A549 (cell line): ENCODE data around the gene TAAR5. TPM values are rescaled to one million over a fixed set of nuclear protein-coding genes. Genes with fewer than 3 reads are reported as not detected.

Source experiments
- ATAC-seq, 2 experiments: fragments of 200-7000 bp in 1 of 2; fragments of >200 bp in 1 of 2; cut with Nextera tagmentation in 1 of 2; cut with Tn5 transposase in 1 of 2; 3 replicates each; pipeline versions ENCODE4 v1.8.0 to v1.9.1; 2018 to 2020; ENCODE audit warnings: mild to moderate bottlenecking in 1 of 2, moderate library complexity in 1 of 2
- CTCF ChIA-PET: fragments of 300-600 bp; sonication (Branson Sonifier 250); formaldehyde crosslinking; extraction: SDS; loops from one replicate; lab custom pipeline; 2021; ENCODE audit warnings: antibody characterized with exemption, inconsistent platforms; lab: Yijun Ruan, JAX
- POLR2A ChIA-PET: fragments of 350-600 bp; formaldehyde crosslinking; extraction: SDS; loops from one replicate; lab custom pipeline; 2021; ENCODE audit warnings: antibody characterized with exemption, inconsistent platforms; lab: Yijun Ruan, JAX
- DNase-seq, 2 experiments: peaks; one replicate each; pipeline versions ENCODE4 v3.0.0 to v3.0.0-alpha.2; 2011 to 2016; ENCODE audit warnings: low read depth in 1 of 2, low spot score in 1 of 2
- FAIRE-seq: peaks from 2 replicates; lab custom pipeline; 2011; peaks lifted over from hg19 to GRCh38; lab: Jason Lieb, UNC
- H3K27ac ChIP-seq, 2 experiments: fragments of >200 bp; sonication (Bioruptor Twin); formaldehyde crosslinking; 3 replicates each; pipeline ENCODE4 v1.5.1; 2016 to 2017
- H3K4me1 ChIP-seq: fragments of >200 bp; sonication (Bioruptor Twin); formaldehyde crosslinking; 3 replicates; pipeline ENCODE4 v1.6.1; 2016
- H3K4me2 ChIP-seq: fragments of >200 bp; sonication (Bioruptor Twin); formaldehyde crosslinking; 3 replicates; pipeline ENCODE4 v1.6.1; 2016
- H3K4me3 ChIP-seq: fragments of >200 bp; sonication (Bioruptor Twin); formaldehyde crosslinking; 3 replicates; pipeline ENCODE4 v1.5.1; 2016
- H3K9me3 ChIP-seq: fragments of >200 bp; sonication (Bioruptor Twin); formaldehyde crosslinking; 3 replicates; pipeline ENCODE4 v1.6.1; 2016
- BCL3 ChIP-seq: fragments of >200 bp; sonication (Bioruptor Twin); formaldehyde crosslinking; IDR thresholded peaks from 3 replicates; pipeline ENCODE4 v1.6.1; 2016
- CBX2 ChIP-seq: fragments of 200-600 bp; sonication (generic); IDR thresholded peaks from 2 replicates; pipeline ENCODE4 v1.6.1; 2016; ENCODE audit warnings: low read depth, mild to moderate bottlenecking, borderline replicate concordance
- CBX8 ChIP-seq: fragments of 200-600 bp; sonication (generic); IDR thresholded peaks from 2 replicates; pipeline ENCODE4 v1.6.1; 2016
- CEBPB ChIP-seq, 2 experiments: fragments of >200 bp in 1 of 2; sonication (Bioruptor Twin) in 1 of 2; formaldehyde crosslinking in 1 of 2; IDR thresholded peaks; 2 replicates each; pipeline ENCODE4 v1.6.1; 2012 to 2016
- CTCF ChIP-seq: fragments of >200 bp; sonication (Bioruptor Twin); formaldehyde crosslinking; IDR thresholded peaks from 3 replicates; pipeline ENCODE4 v1.5.1; 2016
- EHF ChIP-seq: fragments of 250-450 bp; sonication (Bioruptor Pico); IDR thresholded peaks from 2 replicates; pipeline ENCODE4 v1.5.0; 2020; ENCODE audit warnings: mild to moderate bottlenecking
- ESRRA ChIP-seq: fragments of 150-350 bp; IDR thresholded peaks from 2 replicates; pipeline ENCODE4 v1.6.1; 2014; ENCODE audit warnings: mild to moderate bottlenecking, low read length, borderline replicate concordance
- FOSL2 ChIP-seq, 2 experiments: fragments of 450-650 bp in 1 of 2; fragments of >200 bp in 1 of 2; sonication (Bioruptor Twin) in 1 of 2; formaldehyde crosslinking; IDR thresholded peaks; 2 replicates each; pipeline versions ENCODE4 v1.5.0 to v1.6.1; 2016 to 2020; ENCODE audit warnings: mild to moderate bottlenecking in 1 of 2, moderate library complexity in 1 of 2
- HEYL ChIP-seq: fragments of 250-450 bp; sonication (Bioruptor Pico); IDR thresholded peaks from 2 replicates; pipeline ENCODE4 v1.8.0; 2021; ENCODE audit warnings: mild to moderate bottlenecking, moderate library complexity
- HOXA7 ChIP-seq: fragments of 250-450 bp; sonication (Bioruptor Pico); IDR thresholded peaks from 2 replicates; pipeline ENCODE4 v1.5.0; 2020; ENCODE audit warnings: mild to moderate bottlenecking, moderate library complexity
- HOXB5 ChIP-seq: fragments of 250-450 bp; sonication (Bioruptor Pico); IDR thresholded peaks from 2 replicates; pipeline ENCODE4 v1.5.0; 2020; ENCODE audit warnings: mild to moderate bottlenecking, moderate library complexity
- JUNB ChIP-seq: fragments of >200 bp; sonication (Bioruptor Twin); formaldehyde crosslinking; IDR thresholded peaks from 2 replicates; pipeline ENCODE4 v1.6.1; 2016
- KDM1A ChIP-seq: fragments of 200-600 bp; sonication (generic); IDR thresholded peaks from 2 replicates; pipeline ENCODE4 v1.6.1; 2016; ENCODE audit warnings: low read depth, mild to moderate bottlenecking
- KDM5A ChIP-seq: fragments of 200-600 bp; sonication (generic); IDR thresholded peaks from 2 replicates; pipeline ENCODE4 v1.6.1; 2016; ENCODE audit warnings: antibody characterized with exemption, mild to moderate bottlenecking
- MAZ ChIP-seq: fragments of 150-350 bp; IDR thresholded peaks from 2 replicates; pipeline ENCODE4 v1.6.1; 2014; ENCODE audit warnings: antibody characterized with exemption, low read depth, low read length, borderline replicate concordance
- PHF8 ChIP-seq: fragments of 200-600 bp; sonication (generic); IDR thresholded peaks from 2 replicates; pipeline ENCODE4 v1.6.1; 2016; ENCODE audit warnings: low read depth, mild to moderate bottlenecking, antibody characterized with exemption, moderate library complexity, borderline replicate concordance
- POLR2A ChIP-seq: IDR thresholded peaks from 2 replicates; pipeline ENCODE4 v1.6.1; 2012; ENCODE audit warnings: mild to moderate bottlenecking, low read length
- POLR2AphosphoS2 ChIP-seq: conservative IDR thresholded peaks from 2 replicates; pipeline ENCODE4 v1.6.1; 2012; ENCODE audit warnings: low read length, improper control_type of control experiment, inconsistent platforms
- RAD21 ChIP-seq, 2 experiments: fragments of >200 bp in 1 of 2; sonication (Bioruptor Twin) in 1 of 2; formaldehyde crosslinking in 1 of 2; IDR thresholded peaks in 1 of 2; conservative IDR thresholded peaks in 1 of 2; 2 replicates in 1 of 2; 3 replicates in 1 of 2; pipeline ENCODE4 v1.6.1; 2012 to 2018; ENCODE audit warnings: inconsistent platforms in 1 of 2
- RNF2 ChIP-seq: fragments of 200-600 bp; sonication (generic); IDR thresholded peaks from 2 replicates; pipeline ENCODE4 v1.6.1; 2016; ENCODE audit warnings: low read depth, mild to moderate bottlenecking, antibody characterized with exemption, moderate library complexity, borderline replicate concordance
- WGBS: methylation state at CpG from one replicate; pipeline ENCODE4 v1.1.6; 2017; ENCODE audit errors: missing lambda C conversion rate; 5-methylcytosine and 5-hydroxymethylcytosine counted together
- polyA plus RNA-seq, 4 experiments: library from polyadenylated mRNA; depleted of rRNA in 3 of 4; stranded (reverse); fragments of >200 nt; fragmentation: RNase III in 1 of 4; extraction: RNeasy Plus Mini Kit Qiagen cat#74134 plus additional on column Dnase treatment in 1 of 4; gene quantifications; 2 replicates in 3 of 4; 3 replicates in 1 of 4; pipeline ENCODE4 v1.2.3, GENCODE V29; 2011 to 2017
- TF ChIP-seq, protein P1 (sequence below): fragments of 200-600 bp; sonication (generic); IDR thresholded peaks from 2 replicates; pipeline ENCODE4 v1.6.1; 2016; ENCODE audit warnings: antibody characterized with exemption, mild to moderate bottlenecking, moderate library complexity
- TF ChIP-seq, protein P2 (sequence below): fragments of 450-650 bp; IDR thresholded peaks from 2 replicates; pipeline ENCODE4 v1.6.1; 2014; ENCODE audit warnings: antibody characterized with exemption
- TF ChIP-seq, protein P3 (sequence below): IDR thresholded peaks from 2 replicates; pipeline ENCODE4 v1.6.1; 2012; ENCODE audit warnings: low read depth, borderline replicate concordance

Gene TAAR5
- polyA plus RNA-seq, 2 of the 4 experiments (the other 2 are of a cell fraction), result not detected

DNA sequence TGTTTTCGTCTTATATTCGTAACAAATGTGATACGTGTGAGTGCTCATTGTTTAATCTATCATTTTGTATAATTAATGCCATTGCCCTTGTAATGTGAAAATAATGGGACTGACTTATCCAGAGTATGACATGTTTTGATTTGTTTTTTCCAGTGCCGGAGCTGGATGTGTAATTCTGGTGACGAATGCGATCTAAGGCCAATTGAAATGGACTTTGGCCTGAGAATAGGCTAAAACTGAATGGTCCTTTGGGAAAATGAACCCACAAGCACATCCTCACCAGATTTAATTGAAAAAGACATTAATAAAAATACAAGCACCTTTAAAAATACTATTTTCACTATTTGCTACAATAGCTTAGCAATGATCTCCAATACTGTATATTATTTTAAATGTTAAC lies 6.7 kb upstream of the TAAR5 start:
- H3K4me3 ChIP-seq, result no peak overlapping the region
- WGBS, result 81% methylated on average over 6 of the region's 6 CpGs
- ATAC-seq, result no peak
- H3K27ac ChIP-seq, result no peak overlapping the region
- ChIA-PET CTCF (no interaction called here), POLR2A (no interaction called here)
- H3K4me1 ChIP-seq, result no peaks in the 10 kb centered on the region
- no peak for TF ChIP-seq POLR2AphosphoS2
- TF ChIP-seq CEBPB (IDR thresholded peaks at IDR 0.05), result no peak
- TF ChIP-seq, protein P1, sequence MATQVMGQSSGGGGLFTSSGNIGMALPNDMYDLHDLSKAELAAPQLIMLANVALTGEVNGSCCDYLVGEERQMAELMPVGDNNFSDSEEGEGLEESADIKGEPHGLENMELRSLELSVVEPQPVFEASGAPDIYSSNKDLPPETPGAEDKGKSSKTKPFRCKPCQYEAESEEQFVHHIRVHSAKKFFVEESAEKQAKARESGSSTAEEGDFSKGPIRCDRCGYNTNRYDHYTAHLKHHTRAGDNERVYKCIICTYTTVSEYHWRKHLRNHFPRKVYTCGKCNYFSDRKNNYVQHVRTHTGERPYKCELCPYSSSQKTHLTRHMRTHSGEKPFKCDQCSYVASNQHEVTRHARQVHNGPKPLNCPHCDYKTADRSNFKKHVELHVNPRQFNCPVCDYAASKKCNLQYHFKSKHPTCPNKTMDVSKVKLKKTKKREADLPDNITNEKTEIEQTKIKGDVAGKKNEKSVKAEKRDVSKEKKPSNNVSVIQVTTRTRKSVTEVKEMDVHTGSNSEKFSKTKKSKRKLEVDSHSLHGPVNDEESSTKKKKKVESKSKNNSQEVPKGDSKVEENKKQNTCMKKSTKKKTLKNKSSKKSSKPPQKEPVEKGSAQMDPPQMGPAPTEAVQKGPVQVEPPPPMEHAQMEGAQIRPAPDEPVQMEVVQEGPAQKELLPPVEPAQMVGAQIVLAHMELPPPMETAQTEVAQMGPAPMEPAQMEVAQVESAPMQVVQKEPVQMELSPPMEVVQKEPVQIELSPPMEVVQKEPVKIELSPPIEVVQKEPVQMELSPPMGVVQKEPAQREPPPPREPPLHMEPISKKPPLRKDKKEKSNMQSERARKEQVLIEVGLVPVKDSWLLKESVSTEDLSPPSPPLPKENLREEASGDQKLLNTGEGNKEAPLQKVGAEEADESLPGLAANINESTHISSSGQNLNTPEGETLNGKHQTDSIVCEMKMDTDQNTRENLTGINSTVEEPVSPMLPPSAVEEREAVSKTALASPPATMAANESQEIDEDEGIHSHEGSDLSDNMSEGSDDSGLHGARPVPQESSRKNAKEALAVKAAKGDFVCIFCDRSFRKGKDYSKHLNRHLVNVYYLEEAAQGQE, result no peak
- no peak for TF ChIP-seq PHF8
- TF ChIP-seq BCL3, result no peak
- TF ChIP-seq, protein P2, sequence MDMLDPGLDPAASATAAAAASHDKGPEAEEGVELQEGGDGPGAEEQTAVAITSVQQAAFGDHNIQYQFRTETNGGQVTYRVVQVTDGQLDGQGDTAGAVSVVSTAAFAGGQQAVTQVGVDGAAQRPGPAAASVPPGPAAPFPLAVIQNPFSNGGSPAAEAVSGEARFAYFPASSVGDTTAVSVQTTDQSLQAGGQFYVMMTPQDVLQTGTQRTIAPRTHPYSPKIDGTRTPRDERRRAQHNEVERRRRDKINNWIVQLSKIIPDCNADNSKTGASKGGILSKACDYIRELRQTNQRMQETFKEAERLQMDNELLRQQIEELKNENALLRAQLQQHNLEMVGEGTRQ, result no peak
- TF ChIP-seq, protein P3, sequence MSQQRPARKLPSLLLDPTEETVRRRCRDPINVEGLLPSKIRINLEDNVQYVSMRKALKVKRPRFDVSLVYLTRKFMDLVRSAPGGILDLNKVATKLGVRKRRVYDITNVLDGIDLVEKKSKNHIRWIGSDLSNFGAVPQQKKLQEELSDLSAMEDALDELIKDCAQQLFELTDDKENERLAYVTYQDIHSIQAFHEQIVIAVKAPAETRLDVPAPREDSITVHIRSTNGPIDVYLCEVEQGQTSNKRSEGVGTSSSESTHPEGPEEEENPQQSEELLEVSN, result no peak
- no peak for TF ChIP-seq KDM5A
- TF ChIP-seq HEYL (CRISPR knock-in tag), result no peak
- TF ChIP-seq RNF2, result no peak
- TF ChIP-seq HOXB5 (CRISPR knock-in tag), result no peak
- no peak for TF ChIP-seq JUNB
- FAIRE-seq, result no peak
- H3K9me3 ChIP-seq, result no peaks in the 10 kb centered on the region
- DNase-seq, result no peak
- no peak overlapping the region for H3K4me2 ChIP-seq

DNA sequence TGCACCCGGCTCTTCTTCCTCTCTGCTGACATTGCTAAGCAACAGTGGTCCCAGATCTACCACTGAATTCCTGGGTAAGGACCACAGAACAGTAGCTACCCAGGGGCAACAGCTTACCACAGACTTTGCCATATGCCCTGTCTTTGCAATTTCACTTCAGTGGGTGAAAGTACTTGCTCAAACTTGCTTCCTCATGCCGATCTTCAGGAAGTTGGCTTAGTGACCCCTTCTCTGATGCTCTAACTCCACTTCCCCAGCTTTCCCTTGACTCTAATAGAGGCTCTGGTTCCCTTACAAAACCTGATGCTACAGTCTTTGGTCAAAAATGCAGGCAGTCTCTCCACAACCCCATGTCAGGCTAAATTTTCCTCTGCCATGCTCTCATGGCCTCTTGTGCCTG lies 3.3 kb upstream of the TAAR5 start:
- Histone ChIP-seq H3K4me1 (no peaks in the 10 kb centered on the region), H3K9me3 (no peaks in the 10 kb centered on the region), H3K4me3 (no peak overlapping the region), H3K27ac (no peak overlapping the region), H3K4me2 (no peak overlapping the region)
- FAIRE-seq (no peak), DNase-seq (no peak), ATAC-seq (no peak)
- 50% methylated on average over 2 of the region's 2 CpGs for WGBS
- ChIA-PET CTCF (no interaction called here), POLR2A (no interaction called here)
- TF ChIP-seq, protein P3, result no peak
- TF ChIP-seq HOXA7 (CRISPR knock-in tag), result no peak
- no peak for TF ChIP-seq CBX2
- TF ChIP-seq KDM1A, result no peak
- no peak for TF ChIP-seq CBX8
- TF ChIP-seq ESRRA, result no peak
- TF ChIP-seq CTCF, result no peak
- no peak for TF ChIP-seq POLR2A
- TF ChIP-seq, protein P2, result no peak
- TF ChIP-seq, protein P1, result no peak
- no peak for TF ChIP-seq MAZ
- no peak for TF ChIP-seq KDM5A
- TF ChIP-seq EHF (CRISPR knock-in tag), result no peak
- TF ChIP-seq RAD21 (conservative IDR thresholded peaks at IDR 0.05 in 1 of 2, IDR thresholded peaks at IDR 0.05 in 1 of 2), result no peak
- TF ChIP-seq FOSL2 (IDR thresholded peaks at IDR 0.05), result no peak
- no peak for TF ChIP-seq FOSL2 (CRISPR knock-in tag; IDR thresholded peaks at IDR 0.05)
